NCI-H2107 (cell line): ENCODE data around the gene TOGARAM2.
"Not testable (repeated sequence)": the region's sequence is repeated elsewhere in the genome, so short reads cannot be mapped to it uniquely, and the experiment has no call there.

Experiments
- DNase-seq: peaks from one replicate; lab custom pipeline; 2025; lab: John Stamatoyannopoulos, UW

Gene TOGARAM2

DNA sequence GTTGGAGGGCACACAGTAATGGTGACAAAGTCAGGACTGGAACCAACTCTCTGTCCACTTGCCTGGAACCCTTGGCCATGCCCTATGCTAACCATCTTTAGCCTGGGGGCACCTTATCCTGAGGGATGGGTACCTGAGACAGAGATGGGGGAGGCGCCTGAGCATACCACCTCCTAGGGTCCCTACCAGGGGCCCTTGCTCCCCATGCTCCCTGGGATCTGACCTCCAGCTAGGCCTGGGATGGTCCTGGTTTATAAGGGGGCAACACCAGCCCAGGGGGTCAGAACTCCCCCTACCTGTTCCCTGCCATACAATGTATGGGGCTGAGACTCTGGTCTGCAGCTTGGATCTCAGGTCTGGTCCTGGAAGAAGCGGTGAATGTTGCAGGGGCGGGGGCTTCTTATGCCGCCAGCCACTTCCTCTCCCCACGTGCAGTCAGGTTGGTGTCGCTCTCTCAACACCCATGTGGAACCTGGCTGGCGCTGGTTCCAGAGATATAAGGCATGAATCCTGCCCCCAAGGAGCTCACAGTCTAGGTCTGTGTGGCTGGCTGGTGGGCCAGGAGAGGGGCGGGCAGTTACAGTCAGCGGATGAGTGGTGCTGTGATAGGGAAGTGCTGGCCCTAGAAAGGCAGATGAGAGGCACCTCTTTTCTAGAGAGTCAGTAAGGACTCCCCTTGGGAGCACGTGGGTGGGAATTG lies 3.8 kb upstream of the TOGARAM2 start:
- DNase-seq = no peak

DNA sequence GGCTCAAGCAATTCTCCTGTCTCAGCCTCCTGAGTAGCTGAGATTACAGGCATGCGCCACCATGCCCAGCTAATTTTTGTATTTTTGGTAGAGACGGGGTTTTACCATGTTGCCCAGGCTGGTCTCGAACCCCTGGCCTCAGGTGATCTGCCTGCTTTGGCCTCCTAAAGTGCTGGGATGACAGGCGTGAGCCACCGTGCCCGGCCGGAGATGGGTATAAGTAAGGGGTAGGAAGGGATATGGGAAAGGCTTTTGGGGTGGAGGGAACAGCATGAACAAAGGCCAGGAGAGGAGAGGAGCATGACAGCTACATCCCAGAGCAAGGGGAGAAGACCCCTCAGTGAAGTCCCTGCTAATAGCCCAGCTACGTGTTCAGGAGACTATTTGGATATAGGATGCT lies 3.1 kb upstream of the TOGARAM2 start:
- DNase-seq = not testable (repeated sequence)

DNA sequence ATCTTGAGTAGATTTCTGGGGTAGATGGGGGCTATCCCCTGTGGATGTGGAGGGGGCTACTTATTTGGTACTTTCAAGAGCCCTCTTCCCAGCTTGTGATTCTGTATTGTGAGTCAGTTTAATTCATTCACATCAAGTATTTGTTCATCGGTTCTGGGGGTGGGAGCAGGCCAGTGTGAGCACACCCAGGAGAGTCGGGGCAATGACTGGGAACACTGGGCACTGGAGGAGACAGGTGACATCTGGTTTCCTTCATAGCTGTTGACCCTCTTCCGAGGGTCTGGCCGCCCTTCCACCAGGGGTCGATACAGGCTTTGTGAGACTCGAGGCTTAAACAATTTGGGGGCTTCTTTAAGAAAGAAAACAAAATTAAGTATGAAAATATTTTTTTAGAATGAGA lies 2.5 kb upstream of the TOGARAM2 start:
- DNase-seq = no peak

DNA sequence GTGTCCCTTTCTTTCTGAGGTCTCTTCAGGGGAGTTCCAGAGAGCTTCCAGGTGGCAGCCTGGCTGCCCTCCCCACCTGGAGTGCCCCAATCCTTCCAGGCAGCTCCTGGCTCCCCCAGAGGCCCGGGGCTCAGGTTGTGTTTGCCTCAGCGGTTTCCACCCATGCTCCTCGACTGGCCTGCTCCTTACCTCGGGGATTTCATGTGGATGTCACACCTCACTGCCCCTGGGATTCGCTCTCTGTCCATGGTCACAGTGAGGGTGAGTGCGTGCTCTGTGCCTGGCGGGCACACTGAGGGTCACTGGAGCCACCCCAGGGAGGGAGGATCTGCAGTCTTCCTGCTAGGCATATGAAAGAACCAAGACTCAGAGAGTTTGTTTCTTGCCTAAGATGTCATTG lies 2.1 kb upstream of the TOGARAM2 start:
- no peak for DNase-seq

DNA sequence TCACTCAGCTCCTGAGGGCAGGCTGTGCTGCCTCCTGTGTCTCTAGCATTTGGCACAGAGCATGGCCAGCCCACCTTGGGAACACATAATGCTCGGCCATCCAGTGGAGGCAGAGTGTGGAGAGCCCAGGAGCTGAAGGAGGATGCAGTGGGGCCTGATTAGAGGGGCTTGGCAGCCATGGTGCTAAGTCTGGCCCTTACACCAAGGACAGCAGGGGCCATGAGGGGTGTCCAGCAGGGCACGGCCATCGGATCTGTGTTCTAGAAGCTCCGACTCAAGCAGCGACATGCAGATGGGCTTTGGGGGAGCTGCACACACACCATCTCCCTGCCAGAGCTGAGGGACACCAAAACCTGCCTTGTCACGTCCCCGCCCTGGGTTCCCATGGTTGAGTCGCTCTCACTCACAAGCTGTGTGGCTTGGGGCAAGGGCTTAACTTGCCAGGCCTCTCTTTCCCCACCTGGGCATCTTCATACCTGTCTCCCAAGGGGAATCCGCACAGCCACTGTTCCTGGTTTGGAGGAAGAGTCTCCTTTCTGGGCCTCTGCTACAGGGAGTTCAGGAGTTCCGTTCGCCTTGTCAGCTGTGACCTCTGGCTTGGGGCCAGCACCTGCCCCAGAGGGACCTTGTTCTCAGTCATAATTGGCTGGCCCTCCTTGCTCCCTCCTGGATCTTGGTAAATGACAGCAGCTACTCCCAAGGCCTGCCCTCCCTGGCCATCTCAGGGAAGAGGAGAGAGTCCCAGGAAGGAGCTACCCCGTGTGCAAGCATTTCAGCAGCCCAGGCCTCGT lies 1.3 kb upstream of the TOGARAM2 start:
- DNase-seq = no peak

DNA sequence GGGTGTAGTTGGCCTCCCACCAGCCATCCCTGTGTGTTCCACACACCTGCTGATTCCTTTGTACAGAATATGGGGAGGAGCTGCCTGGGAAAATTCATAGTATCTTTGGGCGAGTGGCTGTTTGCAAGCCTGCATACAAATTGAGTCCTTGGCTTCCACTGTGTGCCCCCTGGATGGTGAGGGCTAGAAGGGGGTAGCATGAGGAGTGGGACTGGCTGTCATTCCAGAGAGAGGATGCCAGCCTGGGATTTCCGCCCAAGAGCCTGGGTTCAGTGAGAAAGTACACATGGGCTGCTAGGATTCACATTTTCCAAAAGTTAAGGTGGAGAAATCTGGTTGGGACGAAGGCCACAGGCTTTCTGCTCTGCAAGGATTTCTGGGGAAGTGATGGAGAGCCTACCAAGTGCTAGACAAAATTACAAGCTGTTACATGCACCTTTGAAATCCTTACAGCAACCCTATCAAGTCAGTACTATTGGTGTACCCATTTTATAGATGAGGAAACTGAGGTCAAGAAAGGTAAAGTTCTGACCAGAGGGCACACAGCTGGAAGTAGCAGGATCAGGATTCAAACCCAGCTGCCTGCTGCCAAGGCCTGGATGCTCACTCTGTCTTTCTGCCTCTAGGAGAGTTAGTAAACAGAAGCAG lies 606 bp upstream of the TOGARAM2 start:
- no peak for DNase-seq

DNA sequence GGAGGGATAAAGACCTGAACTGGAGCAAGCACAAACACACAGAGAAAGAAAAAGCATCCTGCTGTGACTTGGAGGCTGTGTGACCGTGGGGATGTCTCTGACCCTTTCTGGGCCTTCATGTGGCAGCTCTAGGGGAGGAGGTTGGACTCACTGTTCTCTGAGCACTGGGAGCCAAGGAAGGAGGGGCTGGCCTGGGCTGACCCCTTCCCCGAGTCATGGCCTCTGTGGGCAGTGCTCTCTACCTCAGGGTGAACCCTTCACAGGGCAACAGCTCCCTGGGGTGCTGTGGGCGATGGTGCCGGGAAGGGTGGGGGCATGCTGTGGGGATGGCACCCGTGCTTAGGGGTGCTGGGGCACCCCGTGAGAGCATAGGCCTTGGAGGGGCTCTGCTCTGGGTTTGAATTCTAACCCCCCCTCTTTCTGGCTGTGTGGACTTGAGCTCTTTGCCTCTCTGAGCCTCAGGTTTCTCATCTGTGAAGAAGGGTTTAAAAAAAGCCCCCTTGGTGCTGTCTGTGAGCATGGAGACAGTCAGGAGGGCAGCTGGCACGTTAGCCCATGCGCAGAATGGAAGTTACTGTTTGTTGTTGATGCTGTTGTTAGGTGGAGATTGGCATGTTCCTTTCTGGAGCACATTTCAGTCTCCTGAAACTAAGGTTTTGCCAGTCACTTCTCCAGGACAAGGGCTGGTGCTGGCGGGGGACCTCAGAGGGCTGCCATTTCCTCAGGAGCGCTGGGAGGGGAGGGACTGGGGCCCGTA lies 700 bp downstream of the TOGARAM2 start:
- no peak for DNase-seq

DNA sequence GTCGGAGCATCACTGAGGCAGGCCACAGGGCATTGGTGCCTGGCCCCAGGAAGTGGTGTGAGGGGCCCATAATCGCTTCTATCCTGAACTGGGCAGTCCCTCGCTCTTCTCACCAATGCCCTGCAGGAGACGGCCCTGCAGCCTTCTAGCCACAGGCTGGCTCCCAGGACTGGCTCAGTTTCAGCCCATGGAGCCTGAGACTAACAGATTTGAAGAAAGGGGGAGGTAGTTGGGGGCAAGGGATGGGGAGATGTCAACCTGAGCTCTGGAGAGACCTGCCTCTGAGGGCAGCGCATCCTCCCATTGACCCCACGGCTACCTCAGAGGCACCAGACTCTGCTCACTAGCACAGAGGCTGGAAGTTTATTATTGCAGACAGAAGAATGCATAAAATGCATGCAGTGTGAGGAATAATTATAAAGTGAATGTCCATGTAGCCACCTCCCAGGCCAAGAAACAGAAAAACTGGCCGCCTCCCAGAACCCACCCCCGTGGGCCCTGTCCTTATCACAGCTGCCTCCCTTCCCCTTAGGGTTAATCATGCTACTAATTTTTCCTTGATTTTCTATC lies 1.4 kb downstream of the TOGARAM2 start:
- DNase-seq = no peak

DNA sequence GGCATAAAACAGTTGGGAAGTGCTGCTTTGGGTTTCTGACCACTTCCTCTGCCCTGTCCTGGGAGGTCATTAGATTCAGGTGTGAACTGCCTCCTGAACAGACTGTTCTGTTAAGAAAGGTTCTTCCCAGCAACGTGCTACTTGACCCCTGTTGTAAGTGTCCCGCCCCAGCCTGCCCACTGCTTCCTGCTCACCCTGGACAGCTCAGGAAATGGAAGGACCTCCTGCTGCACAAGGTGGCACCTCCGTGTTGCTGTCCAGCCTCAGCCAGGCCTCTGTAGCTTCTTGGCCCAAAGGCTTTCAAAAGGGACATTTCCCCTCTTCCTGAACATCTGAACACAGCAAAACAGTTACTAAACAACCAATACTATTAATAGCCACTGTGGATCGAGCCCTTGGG lies 5.3 kb downstream of the TOGARAM2 start:
- DNase-seq = no peak

DNA sequence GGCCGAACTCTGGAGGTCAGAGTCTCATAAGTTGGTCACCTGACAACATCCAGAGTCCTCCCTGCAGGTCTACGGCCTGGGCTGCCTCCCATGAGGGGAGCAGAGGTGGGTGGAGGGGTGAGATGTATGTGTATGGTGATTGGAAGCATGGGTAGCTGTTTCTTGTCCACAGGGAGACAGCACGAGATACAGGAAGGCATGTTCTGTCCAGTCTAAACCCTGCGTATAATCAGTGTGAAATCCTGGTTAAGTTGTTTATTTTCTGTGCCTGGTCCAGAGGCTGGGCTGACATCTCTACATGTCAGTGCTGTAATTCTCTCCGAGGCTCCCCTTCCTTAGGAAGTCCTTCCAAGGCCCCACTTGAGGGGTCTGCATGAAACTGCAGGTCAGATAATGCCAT lies 8.9 kb downstream of the TOGARAM2 start:
- no peak for DNase-seq

DNA sequence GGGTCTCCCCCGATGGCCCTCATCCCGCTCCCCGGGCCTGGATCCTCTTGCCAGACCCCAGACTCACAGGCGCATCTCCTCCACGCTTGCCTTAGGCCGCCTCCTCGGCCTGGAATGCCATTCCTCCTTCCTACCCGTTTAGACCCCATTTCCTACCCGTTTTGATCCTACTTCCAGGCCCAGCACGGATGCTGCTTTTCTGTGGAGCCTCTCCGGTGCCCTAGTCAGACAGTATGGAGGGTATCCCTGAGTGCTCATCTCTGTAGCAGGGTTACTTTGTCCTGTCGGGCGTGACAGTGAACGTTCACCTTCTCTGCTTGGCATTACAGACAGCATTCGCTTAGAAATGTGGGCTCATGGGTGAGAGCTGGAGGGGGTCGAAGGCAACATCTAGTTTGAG lies 9.3 kb downstream of the TOGARAM2 start:
- DNase-seq = no peak

DNA sequence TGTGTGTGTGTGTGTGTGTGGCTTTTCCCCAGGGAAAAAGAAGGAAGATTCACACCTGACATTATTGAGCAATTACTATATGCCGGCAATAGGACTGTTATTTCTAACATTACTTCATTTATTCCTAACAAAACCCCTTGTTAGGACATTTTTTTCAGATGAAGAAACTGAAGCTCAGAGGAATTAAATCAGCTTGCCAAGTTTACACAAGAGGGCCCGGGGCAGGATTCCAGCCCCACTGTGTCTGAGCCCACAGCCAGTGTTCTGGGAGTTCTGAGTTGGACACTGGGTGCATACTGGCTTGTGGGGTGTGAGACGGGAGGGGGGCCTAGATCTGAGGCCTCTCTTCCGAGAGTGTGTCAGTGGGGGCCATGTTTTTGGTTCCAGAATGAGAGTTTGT lies 9.9 kb downstream of the TOGARAM2 start:
- DNase-seq = no peak

DNA sequence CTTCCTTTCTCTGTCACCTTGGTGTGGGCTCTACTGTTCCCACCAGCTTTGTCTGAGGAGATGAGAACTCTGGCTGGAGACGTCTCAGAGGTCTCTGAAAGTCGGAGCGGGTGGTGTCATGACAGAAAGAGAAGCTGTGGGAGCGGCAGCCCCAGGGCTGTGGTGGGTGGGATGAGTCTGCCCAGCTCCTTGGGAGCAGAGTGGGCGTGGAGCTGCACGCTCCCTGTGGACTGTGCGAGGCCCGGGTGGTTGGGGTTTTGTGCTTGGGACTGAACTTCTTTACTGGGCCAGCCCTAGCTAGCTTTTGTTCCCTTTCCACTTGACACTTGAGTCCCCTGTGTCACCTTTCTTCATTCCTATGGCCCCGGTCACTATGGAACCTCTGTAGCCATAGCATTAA lies 10.4 kb downstream of the TOGARAM2 start:
- DNase-seq = no peak

DNA sequence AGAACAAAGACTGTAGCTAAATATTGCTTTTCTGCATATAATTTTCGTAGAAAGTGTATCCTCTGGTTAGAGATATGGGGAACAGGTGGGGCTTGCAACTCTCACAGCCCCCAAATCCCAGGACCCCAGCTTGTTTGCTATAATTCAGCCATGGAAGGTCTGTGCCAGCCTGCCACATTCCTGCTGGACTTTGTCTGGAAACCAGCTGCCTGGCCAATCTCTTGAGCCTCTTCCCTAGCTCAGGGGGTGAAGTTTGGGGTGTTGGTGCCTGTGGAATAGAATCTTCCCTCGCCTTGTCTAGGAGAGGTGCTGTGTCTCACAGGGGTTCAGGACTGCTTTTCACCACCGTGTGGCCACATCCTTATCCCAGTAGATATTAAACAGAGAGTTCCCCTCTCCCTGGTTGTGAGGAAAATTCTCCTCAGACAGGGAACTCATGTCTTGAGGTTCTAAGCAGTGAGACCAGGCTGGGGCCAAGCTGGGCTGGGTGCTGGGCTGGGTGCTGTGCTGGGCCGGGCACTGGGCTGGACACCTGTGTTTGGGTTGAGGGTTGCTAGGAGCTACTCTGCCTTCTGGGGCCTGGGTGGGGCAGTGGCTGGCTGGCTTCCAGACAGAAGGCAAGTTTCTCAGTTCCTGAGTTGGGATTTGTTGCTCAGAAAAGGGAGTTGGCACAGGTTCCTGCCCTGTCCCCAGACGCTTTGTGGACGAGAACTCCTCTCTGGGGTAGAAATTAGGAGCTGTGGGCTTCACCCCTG lies 12.3 kb downstream of the TOGARAM2 start:
- DNase-seq = no peak

DNA sequence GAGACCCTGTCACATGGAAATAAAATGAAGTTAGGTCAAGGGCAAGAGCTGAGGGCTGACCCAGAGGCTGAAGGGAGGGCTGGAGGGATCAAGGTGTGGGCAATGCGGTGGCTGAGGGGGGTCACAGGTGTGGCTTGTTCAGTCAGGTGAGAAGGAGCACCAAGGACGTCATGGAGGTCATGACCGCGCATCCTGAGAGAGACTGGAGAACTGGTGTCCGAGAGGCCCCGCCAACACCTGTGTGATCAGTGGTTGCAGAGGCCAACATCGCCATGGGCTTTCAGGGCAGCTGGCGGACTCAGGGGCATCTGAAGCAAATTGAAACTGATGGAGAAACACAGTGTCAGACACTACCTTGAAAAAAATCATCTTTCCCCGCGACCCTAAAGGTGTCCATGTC lies 13.0 kb downstream of the TOGARAM2 start:
- no peak for DNase-seq

DNA sequence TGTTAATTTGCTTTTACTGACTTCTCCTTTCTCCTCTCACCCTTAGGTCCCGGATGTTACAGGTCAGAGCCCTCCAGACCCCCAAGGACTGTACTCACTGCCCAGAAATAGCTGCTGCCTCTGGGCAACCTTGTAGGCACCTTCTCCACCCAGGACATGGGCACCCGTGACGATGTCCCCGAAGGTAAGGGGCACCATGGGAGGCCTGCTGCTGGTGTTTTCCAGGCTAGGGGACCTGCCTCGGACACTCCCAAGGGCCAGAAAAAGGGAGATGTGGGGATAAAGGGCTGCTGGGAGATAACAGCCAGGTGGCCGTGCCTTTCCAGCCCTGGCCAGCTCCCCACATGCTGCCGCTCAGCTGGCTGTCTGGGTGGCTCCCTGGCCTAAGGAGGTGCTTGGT lies 13.6 kb downstream of the TOGARAM2 start:
- DNase-seq = no peak

DNA sequence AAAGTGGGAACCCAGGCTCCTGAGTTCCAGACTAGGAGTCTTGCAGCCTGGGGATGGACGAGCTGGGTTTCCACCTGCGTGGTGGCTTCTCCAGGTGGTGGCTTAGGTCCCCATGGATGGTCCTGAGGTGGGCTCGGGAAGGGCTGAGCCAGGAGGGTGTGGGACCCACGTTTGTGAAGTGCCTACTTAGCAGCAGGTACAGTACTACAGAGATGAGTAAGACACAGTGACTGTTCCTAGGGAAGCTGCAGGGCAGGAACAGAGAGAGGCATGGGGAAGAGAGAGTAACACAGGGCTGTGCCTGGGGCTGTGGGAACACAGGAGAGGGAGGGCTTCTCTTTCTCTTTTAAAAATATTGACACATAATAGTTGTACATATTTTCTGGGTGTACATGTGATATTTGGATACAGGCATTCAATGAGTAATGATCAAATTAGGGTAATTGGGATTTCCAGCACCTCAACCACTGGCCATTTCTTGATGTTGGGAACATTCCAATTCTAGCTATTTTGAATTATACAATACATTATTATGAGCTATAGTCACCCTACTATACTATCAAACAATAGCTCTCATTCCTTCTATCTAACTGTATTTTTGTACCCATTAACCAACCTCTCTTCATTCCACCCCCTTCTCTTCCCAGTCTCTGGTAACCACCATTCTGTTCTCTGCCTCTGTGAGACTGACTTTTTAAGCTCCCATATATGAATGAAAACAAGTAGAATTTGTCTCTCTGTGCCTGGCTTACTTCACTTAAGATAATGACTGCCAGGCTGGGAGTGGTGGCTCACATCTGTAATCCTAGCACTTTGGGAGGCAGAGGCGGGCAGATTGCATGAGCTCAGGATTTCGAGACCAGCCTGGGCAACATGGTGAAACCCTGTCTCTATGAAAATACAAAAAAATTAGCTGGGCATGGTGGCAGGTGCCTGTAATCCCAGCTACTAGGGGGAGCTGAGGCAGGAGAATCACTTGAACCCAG lies 15.0 kb downstream of the TOGARAM2 start:
- no peak for DNase-seq

DNA sequence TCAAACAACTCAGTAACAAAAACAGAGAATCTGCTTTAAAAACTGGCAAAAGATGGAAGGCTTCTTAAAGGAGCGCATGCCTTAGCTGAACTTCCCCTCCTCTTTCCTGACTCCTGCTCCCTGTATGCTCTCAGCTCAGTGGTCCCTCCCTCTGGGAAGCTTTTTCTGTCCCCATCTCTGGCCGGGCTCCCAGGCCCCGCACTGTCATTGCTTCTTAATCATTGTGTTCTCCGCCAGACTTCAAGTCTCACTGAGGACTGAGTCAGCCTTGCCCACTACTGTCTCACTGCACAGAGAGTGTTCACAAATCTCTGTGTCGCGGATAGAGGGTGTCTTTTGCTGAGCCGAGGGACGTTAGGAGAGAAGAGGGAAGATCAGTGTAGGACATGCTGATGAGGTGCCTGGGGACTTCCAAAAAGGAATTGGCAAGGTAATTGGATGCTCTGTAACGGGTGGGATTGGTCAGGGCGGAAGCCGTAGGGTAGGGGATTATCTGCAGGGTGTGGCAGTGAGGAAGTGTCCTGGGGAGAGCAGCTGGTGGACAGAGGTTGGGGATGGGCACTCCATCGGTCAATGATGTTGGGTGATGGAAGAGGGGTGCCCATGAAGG lies 16.2 kb downstream of the TOGARAM2 start:
- DNase-seq = no peak

DNA sequence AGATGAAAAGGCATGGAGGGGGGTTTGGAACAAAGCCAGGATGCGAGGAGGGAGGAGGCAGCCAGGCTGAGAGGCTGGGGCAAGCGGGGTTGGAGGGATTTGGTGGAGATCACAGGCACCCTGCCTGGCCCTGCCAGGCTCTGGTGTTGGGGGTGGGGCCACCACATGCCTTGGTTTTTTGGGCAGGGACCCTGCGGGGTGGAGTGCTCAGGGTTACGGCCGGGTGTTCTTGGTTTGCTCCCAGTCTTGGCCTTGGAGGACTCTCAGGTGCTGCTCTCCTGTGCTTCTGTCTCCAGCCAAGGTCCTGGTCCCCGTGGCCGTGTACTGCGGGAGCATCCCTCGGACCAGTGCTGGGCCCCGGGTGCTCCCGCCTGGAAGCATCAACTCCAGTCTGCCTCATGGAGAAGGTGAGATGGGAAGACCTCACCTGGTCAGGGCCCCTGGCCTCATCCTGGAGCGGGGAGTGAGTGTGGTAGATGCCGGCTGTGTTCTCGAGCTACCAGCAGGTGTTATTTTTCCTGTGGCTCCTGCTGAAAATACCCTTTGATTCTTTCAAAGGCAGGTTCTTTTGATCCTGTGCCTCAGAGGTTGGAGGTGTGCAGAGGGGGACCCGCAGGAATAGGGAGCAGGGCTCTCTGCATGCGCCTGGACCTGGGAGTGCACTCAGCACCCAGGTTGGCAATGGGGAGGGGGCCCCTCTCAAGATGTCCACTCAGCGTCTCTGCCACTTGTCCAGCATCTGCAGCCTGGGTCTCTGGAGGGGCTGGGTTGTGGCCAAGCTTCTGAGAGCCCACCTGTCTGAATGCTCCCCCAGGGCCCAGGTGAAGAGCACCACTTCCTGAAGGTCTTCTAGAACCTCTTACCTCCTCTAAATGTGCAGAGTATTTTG lies 17.0 kb downstream of the TOGARAM2 start:
- DNase-seq = no peak
